HG03378 (cell line): ENCODE data around the gene FAM170A.

Source experiments
- ATAC-seq: cut with Tn5 transposase; IDR thresholded peaks from one replicate; pipeline ENCODE4 v1.9.1; 2021; ENCODE audit warnings: mild to moderate bottlenecking, moderate library complexity; ENCODE audit not compliant: unreplicated experiment

Gene FAM170A, protein sequence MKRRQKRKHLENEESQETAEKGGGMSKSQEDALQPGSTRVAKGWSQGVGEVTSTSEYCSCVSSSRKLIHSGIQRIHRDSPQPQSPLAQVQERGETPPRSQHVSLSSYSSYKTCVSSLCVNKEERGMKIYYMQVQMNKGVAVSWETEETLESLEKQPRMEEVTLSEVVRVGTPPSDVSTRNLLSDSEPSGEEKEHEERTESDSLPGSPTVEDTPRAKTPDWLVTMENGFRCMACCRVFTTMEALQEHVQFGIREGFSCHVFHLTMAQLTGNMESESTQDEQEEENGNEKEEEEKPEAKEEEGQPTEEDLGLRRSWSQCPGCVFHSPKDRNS

DNA sequence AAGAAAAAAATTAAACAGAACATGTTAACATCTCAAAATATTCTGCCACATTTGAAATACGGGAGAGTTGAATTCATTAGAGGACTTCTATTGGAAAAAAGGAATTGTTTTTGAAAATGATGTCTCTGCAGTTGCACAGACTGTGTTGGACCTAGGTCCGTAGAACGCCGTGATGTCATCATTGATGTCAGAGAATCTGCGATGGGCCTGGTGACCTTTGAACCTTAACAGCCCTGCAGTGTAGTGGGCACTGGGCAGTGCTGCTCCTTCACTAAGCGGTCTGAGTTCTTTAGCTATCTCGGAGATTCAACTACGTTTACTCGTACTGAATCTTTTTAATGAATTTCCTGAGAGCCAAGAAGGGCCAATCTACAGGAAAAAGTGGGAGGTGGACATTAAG, at the start of gene FAM170A:
Gene FAM170A (plus strand): TSS at position 220 of the 400 bp plus-strand sequence. CDS start 211 bp downstream, outside the sequence.
- no peak for ATAC-seq

DNA sequence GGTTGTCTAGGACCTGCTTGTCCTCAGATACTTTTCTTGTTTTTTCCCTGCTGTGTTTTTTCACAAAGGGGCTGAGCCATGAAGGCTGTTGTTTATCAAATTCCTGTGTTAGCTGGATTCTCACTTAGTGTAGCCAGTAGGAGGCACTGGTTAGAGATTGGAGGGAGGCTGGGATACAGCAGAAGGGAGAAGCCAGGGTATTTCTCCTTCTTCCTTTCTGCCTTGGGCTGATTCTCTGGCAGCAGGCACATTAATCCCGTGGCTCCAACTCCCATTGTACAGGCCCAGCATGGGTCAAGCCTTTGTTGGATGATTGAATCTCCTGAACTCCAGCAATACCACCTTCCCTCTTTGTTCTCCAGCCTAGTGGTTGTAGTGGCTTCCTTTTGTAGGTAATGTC, 46.4 kb upstream of the FAM170A start:
- no peak for ATAC-seq

DNA sequence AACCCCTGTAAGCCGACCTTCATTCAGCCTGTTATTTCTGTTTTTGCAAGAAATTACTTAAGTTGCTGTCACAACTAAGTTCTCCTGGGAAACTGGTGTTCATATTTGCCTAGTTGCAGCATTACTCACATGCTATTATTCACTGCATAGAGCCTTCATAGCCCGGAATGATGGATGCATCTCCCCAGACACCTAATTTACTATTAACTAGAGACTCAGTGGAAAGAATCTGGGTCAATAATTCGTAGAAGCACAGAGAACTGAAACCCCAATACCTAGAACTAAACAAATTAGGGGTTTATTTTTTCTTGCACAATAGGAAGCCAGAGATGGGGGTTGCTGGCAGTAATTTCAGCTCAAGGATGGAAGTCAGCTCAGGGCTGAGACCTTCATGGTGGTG, 45.7 kb upstream of the FAM170A start:
- peak; percentile 97 for ATAC-seq

DNA sequence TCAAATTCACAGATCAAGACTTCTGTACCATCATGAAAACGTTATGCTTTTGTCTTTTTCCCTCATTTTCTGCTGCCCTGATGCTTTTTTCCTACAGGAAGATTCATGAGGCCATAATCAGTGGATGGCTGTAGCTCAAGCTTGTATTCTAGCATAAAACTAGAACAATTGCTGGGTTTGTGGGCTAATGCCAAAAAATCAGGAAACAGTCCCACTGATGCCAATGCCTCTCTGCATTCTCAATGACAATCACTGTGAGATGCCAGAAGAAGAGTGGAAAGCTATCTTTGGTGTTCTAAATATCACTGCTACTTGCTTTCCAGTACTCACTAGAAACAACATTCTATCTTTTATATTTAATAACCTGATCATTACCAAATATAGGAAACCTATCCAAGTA, 33.3 kb upstream of the FAM170A start:
- no peak for ATAC-seq

DNA sequence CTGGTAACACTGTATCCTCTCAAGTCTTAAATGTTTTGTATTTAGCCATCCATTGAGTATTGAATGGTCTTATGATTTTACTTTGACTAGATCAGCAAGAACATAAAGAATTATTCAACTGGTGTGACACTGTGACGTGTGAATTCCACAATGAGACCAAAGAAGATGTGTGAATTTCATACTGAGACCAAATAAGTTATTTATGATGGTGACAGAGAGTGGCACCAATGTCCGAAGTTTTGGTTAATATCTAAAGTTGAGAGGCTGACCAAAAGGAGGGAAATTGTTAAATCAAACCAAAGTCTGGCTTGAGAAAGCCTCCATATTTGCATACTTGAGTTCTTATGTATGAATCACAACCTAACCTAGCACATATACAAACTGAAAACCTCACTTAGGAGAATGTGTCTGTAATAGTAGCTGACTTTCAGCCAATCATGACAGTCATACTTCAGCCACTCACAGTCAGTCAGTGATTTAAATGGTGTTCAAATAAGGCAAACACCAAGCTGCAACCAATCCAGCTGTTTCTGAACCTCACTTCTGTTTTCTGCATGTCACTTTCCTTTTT, 31.5 kb upstream of the FAM170A start:
- ATAC-seq = peak; percentile 90

DNA sequence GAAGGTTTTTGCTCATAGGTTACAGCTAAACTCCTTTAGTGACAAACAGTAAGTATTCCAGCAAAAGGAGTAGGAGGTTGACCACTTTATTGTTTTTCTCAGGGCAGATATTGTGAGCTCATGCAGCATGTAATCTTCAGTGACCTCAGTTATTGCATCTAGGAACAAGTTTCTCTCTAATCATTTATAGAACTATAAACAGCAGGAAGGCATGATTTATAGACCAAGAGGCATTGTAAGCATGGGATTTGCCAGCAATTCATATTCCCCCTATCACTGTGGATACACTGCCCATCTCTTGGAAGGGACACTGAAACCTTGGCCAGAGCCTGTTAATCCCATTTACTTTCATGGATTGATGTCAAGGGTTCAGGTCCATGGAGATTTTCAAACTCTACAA, 15.4 kb upstream of the FAM170A start:
- no peak for ATAC-seq

DNA sequence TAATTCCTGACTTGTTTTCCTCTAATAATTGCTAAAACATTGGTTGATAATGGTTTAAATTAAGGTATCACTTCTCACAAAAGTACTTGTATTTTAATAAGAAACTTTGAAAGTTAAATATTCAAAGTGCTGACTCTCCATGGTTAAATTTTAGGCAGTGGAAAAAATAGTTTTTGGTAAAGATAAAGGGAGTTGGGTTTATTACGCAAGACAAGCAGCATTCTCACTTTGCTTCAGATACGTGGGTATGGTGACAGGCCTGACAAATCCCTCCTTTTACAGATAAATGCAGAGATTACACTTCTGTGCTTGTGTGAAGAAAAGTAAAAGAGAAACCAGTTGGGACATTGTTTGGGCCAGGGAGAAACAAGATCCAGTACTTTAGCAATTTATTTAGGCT, 14.5 kb upstream of the FAM170A start:
- no peak for ATAC-seq

DNA sequence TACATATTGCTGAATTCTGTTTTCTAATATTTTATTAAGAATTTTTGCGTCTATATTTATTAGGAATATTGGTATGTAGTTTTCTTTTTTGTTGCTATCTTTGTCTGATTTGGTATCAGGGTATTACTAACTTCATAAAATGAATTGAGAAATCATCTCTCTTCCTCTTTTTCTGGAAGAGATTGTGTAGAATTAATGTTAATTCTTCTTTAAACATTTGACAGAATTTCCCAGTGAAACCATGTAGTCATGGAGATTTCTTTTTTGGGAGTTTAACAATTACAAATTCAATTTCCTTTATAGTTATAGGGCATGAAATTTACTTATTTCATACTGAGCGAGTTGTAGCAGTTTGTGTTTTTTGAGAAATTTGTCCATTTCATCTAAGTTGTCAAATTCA, 3.3 kb upstream of the FAM170A start:
- no peak for ATAC-seq

DNA sequence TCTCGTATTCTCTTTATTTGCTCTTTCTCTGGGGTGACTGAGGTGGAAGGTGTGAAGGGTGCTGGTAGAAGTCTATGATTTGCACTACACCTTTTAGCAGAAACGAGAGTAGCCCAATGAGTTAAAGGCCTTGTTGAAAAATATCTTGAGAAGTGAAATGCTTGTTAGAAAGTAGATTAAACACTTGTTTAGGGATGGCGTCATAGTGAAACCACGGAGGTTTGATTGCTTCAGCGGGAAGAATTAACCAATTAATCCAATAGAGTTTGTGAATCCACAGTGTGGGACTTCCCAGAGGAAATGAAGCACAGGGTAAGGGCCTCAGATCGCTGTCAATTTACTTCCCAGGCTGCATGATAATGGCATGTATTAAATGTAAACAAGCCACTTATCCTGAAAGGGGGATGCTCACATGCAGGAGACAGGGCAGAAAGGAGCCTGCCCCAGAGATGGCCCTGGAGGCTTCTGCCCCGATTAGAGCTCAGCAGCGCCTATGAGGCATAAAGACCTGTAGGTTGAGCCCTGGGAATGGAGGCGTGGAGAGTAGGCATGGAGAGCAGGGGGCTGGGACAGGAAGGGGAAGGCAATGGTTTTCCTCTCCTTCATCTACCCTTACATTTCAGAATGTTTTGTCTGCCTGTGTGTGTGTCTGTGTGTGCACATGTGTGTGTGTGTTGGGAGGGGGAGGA, 1.5 kb downstream of the FAM170A start:
- ATAC-seq = no peak

DNA sequence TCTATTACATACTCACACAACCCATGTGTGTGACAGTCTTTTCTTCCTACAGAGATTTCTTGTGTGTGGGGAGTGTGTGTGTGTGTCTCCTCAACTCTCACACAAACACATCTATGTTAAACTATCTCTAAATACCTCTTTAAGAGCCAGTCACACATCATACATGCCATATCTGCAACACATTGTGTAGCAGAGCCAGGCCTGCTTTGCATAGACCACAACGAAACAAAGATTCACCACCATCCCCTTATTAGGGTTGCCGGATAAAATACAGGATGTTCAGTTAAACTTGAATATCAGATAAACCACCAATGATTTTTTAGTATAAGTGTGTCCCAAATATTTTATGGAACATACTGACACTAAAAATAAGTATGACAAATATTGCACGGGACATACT, 2.3 kb downstream of the FAM170A start:
- ATAC-seq = no peak

DNA sequence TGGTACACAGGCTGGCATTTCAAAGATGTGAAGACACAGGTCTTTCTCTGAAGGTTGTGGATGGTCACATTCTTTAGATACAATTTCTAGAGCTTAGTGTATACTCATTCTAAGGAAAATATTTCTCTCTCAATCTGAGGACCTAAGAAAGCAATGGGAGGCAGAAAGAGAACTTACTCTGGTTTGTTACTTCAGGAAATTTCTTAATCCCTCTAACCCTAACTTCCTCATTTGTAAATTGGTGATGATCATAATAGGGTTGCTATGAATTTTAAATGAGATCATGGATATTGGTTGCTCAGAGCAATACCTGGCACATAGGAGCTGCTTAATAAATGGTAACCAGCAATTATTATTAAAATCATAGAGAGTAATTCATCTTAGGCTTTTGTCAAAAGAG, 22.1 kb downstream of the FAM170A start:
- ATAC-seq = no peak

DNA sequence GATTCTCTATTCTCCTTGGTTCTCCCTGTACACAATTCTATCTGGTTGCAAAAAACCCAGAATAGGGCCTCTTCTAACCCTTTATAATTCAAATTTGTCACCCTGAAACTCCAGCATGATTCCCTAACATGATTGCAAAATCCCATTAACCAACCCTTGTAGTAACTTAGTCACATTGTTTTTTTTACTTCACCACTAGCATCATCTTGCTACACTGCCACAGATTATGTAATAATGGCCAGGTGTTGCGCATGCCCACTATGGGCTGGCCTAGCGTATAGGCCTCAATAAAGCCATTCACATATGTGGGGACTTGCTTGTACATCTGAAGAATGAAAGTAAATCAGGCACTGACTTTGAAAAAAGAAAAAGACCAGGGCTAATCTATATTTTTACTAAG, 25.7 kb downstream of the FAM170A start:
- no peak for ATAC-seq

DNA sequence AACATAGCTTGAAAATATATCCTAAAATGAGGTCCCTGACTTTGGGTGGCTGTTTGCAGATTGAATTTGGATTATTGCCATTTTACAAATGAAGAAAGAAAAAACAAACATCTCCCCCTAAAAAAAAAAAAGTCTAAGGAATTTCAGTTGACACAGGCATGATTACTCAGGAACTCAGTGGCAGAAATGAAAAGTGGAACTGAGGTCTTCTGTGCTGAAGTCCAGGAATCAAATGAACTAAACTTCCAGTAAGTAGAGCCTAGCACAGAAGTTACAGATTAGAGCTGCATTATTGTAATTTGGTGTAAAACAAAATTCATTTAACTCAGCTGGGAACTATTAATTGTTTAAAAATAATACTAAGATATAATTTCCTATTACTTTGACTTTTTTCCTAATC, 26.7 kb downstream of the FAM170A start:
- ATAC-seq = no peak

DNA sequence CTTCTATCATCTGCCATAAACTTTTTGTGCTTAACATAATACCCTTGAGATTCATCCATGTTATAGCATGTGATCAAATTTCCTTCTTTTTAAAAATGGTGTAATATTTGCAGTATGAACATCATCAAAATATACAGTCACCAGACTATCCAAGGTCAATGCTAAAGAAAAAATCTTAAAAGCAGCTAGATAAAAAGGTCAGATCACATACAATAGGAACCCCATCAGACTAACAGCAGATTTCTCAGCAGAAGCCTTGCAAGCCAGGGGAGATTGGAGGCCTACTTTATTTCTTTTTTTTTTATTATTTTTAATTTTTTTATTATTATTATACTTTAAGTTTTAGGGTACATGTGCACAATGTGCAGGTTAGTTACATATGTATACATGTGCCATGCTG, 37.2 kb downstream of the FAM170A start:
- no peak for ATAC-seq

DNA sequence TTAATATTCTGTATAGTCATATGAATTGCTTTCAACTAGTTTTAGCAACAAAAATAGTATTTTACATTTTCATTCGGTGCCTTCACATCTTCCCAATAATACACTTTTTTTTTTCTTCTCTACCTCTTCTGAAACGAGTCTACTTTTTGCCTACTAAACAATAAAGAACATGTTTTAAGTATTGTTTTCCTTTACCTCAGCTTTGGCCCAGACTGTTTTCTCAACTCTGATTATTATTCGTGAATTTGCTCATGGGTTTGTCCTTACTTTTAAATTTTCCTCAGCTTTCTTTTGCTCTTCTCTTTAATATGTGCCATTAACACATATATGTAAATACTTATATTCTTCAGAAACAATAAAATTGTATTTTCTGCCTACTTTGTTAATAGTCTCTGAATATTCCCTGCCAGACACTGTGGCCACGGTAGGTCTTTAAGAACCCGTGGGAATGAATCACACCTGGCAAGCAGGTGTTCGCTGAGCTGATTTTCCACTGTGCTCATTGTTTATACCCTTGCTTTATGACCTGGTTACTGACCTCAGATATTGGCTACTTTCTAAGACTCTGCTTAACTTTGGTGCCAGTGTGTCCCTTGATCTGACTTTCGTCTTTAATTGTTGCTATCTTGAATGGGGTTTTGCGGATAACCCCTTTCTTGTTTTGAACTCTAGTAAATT, 49.1 kb downstream of the FAM170A start:
- no peak for ATAC-seq

DNA sequence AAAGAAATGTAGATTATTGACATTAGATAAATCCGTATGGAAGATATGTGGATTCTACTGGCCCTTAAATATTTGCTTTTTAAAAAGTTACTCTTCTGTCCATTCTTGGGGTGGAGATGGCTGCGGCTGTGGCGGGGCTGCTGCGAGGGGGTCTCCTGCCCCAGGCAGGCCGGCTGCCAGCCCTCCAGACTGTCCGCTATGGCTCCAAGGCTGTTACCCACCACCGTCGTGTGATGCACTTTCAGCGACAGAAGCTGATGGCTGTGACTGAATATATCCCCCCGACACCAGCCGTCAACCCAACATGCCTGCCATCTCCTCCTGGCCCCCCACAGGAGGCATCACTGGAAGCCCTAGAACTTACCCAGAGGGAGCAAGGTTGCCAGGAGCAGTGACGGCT, 50.7 kb downstream of the FAM170A start:
- no peak for ATAC-seq

DNA sequence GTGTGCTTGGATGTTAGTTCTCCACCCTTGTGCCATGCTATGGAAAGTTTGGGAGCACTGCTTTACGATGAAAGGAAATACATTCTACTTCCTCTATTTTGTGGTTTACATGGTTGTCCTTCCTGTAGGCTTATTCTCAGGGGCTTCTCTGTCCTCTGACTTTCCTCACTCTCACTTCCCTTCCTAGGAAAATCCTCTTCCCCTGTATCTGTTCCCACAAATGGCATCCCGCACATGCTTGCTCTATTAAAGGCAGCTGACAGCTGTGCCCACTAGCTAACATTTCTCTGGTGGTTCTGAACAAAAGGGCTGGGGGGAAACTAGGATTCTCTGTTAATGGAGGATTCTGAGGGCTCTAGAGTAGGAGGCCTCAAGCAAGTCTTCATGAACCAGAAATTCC, 52.4 kb downstream of the FAM170A start:
- no peak for ATAC-seq

DNA sequence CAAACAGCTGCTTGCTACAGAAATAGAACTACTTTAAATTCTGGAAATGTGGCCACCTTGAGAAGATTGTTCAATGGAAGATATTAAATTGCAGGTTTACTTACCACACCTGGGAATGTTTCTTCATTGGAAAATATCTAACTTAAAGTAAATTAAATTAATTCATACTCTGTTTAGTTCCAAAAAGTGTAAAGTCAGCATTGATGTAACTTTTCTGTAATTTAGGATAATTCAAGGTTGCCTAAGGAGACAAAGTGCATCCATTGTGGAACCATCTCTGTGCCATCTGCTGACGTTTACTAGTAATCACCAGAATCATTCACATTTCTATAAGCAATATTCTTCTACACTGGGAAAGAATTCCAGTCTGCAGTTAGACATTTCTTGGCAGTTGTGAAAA, 53.0 kb downstream of the FAM170A start:
- ATAC-seq = no peak
